GM18867 (cell line): ENCODE results near the gene ZC3H4.

ENCODE experiments used
- ATAC-seq: cut with Tn5 transposase; IDR thresholded peaks from one replicate; pipeline ENCODE4 v1.9.1; 2021; ENCODE audit warnings: mild to moderate bottlenecking, moderate library complexity; ENCODE audit not compliant: unreplicated experiment

ZC3H4 gene

GRCh38 chr19:47022541-47023447, 90.8 kb downstream of the ZC3H4 start:
- no peak for ATAC-seq

- ATAC-seq, result no peak
Observed at GRCh38 chr19:47022140-47022536, 91.4 kb downstream of the ZC3H4 start.

GRCh38 chr19:47021536-47022139, 91.9 kb downstream of the ZC3H4 start:
- no peak for ATAC-seq

GRCh38 chr19:47020992-47021496, 92.5 kb downstream of the ZC3H4 start:
- no peak for ATAC-seq

GRCh38 chr19:47020132-47020805, 93.3 kb downstream of the ZC3H4 start:
- ATAC-seq, result no peak

GRCh38 chr19:47019431-47020041, 94.0 kb downstream of the ZC3H4 start, which contains the start of gene NPAS1:
Gene NPAS1, plus strand, starts transcription at chr19:47019837. Its CDS starts 1,211 bp downstream, at chr19:47021048.
- no peak for ATAC-seq

GRCh38 chr19:47018923-47019322, 94.7 kb downstream of the ZC3H4 start:
- ATAC-seq, result no peak
